Dermis lymphatic vessel endothelial cell (primary cell): ENCODE results near the gene ALPP. TPM values are rescaled to one million over a fixed set of nuclear protein-coding genes. Genes with fewer than 3 reads are reported as not detected.

Experiments used
- total RNA-seq: library from RNA; depleted of rRNA; stranded (reverse); fragments of >200 nt; gene quantifications from 2 replicates; pipeline ENCODE4 v1.2.1, GENCODE V29; 2014

Gene ALPP
- total RNA-seq = not detected in 2 replicates

DNA sequence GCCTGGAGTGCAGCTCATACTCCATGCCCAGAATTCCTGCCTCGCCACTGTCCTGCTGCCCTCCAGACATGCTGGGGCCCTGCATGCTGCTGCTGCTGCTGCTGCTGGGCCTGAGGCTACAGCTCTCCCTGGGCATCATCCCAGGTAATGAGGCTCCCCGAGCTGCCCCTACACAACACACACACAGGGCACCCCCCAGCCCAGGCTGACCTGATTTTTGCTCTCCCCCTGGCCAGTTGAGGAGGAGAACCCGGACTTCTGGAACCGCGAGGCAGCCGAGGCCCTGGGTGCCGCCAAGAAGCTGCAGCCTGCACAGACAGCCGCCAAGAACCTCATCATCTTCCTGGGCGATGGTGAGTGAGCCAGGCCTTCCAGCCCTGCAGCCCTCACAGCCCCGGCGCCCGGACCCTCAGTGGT lies at the start of gene ALPP:
Gene ALPP, plus strand, starts transcription at position 17 of the 417 bp plus-strand sequence. Its CDS starts 52 bp downstream, at position 69.

GRCh38 chr2:232406556-232407310 lies 28.2 kb downstream of the ALPP start, which contains the start of gene ALPG:
Gene ALPG (plus strand): TSS chr2:232406844. CDS start chr2:232406895, 51 bp downstream.

Other genes starting within 250 kb of the ALPP start
- not detected in 2 replicates for gene ALPG, start 28.1 kb downstream of the ALPP start, total RNA-seq
- gene ALPI, start 77.4 kb downstream of the ALPP start, total RNA-seq = not detected in 2 replicates
- gene ECEL1, start 109.1 kb downstream of the ALPP start, total RNA-seq = not detected in 2 replicates
- not detected in 2 replicates for gene PRSS56, start 141.6 kb downstream of the ALPP start, total RNA-seq
- gene CHRND, start 147.4 kb downstream of the ALPP start, total RNA-seq = not detected in 2 replicates
- not detected in 2 replicates for gene CHRNG, start 160.9 kb downstream of the ALPP start, total RNA-seq
- 0.98 and 2.1 TPM in 2 replicates for gene TIGD1, start 171.8 kb downstream of the ALPP start, total RNA-seq
- gene EIF4E2, start 171.9 kb downstream of the ALPP start, total RNA-seq = 101 and 111 TPM in 2 replicates